GM11168 (cell line): Measurements from ENCODE around the gene TGFB1.
"Not testable (repeated sequence)": the region's sequence is repeated elsewhere in the genome, so short reads cannot be mapped to it uniquely, and the experiment has no call there.

Experiments
- in situ Hi-C: fragments of 300-500 bp; cut with MboI; formaldehyde crosslinking; loops from one replicate; pipeline ENCODE4 v1.12.0; 2022; ENCODE audit warnings: low sequenced_read_pairs; ENCODE audit not compliant: unreplicated experiment

Gene TGFB1

DNA sequence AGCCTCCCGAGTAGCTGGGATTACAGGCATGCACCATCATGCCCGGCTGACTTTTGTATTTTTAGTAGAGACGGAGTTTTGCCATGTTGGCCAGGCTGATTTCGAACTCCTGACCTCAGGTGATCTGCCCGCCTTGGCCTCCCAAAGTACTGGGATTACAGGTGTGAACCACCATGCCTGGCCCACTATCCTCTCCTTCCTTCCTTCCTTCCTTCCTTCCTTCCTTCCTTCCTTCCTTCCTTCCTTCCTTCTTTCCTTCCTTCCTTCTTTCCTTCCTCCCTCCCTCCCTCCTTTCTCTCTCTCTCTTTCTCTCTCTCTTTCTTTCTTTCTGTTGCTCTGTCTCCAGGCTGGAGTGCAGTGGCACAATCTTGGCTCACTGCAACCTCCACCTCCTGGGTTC, 17.4 kb upstream of the TGFB1 start:
- in situ Hi-C loops = not testable (repeated sequence)

- in situ Hi-C loops = no loop called here
These were observed 16.0 kb upstream of the TGFB1 start for GRCh38 chr19:41369769-41370168.

DNA sequence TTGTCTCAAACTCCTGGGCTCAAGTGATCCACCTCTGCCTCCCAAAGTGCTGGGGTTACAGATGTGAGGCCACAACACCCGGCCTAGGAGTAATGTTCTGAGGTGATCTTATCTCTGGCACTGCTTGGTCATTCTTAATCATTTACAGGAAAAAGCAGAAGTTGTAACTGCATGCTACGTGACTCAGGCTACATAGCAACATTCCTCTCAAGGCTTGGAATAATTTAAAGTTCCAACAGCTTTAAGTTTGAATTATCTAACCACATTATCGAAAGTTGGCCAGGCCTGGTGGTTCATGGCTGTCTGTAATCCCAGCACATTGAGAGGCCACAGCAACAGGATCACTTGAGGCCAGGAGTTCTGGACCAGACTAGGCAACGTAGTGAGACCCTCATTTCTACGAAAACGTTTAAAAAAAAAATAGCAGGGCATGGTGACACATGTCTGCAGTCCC, 14.2 kb upstream of the TGFB1 start:
- in situ Hi-C loops = no loop called here

DNA sequence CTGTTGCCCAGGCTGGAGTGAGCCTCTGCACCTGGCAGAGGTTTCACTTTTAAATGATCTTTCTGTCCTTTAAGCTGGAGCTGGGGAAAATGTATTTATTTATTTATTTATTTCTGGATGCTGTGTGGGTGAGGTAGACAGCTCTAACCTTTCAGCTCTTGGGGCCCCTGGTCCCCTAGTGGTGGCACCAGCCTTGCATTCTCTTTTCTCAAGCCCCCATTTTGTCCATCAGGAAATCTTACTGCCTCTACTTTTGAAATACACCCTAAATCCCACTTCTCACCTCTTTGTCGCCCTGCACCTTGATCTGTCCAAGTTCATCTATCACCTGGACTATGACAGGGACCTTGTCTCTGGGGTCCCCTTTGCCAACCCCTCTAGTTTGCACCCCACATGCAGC, 12.4 kb upstream of the TGFB1 start:
- in situ Hi-C loops = no loop called here

- in situ Hi-C loops = no loop called here
These were observed 11.0 kb upstream of the TGFB1 start for GRCh38 chr19:41364524-41365391.

DNA sequence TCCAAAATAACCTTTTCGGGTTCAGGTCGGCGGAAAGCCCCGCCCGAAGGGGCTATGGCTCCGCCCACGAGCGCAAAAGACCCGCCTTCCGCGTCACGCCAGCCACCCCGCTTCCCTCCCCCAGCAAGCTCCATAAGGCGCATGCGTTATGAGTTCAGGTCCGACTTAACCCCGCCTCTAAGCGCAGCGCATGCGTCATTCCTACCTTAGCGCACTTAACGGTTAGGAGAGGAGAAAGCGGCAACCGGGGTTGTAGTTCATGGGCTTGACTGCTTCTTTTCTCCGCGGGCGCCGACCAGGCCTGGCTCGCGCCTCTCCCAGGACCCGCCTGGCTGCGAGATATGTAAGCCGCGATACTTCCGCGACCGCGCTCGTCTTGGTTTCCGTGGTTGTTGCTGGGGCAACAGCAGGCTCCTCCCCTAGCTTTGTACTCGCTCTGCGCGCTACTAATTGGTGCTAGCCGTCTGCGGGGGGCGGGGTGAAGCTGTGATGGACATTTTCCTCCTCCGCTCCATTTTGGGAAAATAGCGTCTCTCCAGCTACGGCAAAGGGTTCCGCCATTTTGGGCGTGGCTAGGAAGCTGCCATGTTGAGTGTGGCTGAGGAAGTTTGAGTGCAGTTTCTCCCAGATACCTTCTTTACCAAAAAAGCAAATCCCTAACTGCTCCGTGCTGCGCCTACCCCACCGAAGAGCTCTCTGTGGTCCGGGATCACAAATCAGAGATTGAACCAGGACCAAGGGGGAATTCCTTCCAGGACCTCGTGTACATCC, 10.2 kb upstream of the TGFB1 start, which contains the start of gene B9D2:
TSS of gene B9D2 (minus strand) at position 397 of the 771 bp plus-strand sequence. CDS start 630 bp downstream, outside the sequence.
- in situ Hi-C loops = no loop called here

- in situ Hi-C loops = no loop called here
These were observed 9.6 kb upstream of the TGFB1 start for GRCh38 chr19:41363371-41363752.

GRCh38 chr19:41362143-41362847, 8.6 kb upstream of the TGFB1 start:
- in situ Hi-C loops = no loop called here

- in situ Hi-C loops = no loop called here
These were observed 6.0 kb upstream of the TGFB1 start for GRCh38 chr19:41359741-41360140.

GRCh38 chr19:41357746-41358145, 4.0 kb upstream of the TGFB1 start:
- in situ Hi-C loops = no loop called here

GRCh38 chr19:41356984-41357739, 3.4 kb upstream of the TGFB1 start:
- in situ Hi-C loops = no loop called here

DNA sequence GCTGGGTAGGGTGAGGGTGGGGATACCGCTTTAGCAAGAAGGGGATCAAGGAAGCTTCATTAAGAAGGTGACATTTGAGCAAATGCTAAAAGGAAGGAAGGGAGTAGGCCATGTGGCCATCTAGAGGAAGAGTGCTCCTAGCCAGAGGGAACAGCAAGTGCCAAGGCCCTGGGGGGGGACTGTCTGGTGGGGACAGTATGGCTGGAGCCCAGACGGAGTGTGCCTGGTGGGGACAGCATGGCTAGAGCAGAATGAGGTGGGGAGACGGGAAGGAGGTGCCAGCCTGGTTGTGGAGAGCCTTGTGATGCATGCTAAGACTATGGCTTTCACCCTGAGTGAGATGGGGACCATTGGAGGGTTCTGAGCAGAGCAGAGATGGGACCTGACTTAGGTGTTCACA, 2.1 kb upstream of the TGFB1 start:
- in situ Hi-C loops = no loop called here

GRCh38 chr19:41355035-41355434, 1.3 kb upstream of the TGFB1 start:
- in situ Hi-C loops = no loop called here

DNA sequence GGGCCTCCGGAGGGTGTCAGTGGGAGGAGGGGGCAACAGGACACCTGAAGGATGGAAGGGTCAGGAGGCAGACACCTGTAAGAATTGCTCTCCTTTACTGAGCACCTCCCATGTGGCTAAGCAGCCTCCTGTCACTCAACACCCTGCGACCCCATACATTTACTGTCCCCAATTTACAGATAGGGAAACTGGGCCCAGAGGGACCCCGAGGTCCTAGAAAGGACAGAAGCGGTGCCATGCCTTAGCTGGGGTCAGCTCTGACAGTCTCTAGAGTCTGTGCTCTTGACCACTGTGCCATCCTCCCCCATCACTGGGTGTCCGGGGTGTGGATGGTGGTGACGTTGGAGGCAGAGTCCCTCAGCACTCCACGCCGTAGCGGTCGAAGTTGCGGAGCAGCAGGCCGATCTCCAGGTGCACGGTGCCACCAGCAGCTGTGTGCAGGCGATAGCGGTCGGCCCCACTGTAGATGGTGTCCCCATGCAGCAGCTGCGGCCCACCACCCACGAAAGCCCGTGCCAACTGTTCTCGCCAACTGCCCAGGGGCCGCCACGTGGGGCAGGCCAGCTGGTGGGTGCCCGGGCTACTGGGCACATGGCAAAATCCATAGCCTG, 726 bp upstream of the TGFB1 start:
- in situ Hi-C loops = no loop called here

GRCh38 chr19:41352609-41353465, 885 bp downstream of the TGFB1 start:
- in situ Hi-C loops = no loop called here

DNA sequence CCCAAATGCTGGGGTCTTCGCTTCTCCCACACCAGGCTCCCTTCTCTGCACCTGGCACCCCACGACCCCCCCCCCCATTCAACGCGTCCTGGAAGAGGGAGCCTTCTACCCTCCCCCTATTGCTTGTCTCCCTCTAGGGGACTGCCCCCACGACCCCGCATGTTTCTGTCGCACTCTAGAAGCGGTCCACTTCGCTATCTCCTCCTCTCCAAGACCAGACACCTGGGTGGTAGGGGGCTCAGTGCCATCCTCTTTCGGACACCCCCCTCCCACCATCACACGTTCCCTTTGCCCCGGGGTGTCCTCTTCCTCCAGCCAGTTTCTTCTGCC, 1.5 kb downstream of the TGFB1 start:
- in situ Hi-C loops = no loop called here

DNA sequence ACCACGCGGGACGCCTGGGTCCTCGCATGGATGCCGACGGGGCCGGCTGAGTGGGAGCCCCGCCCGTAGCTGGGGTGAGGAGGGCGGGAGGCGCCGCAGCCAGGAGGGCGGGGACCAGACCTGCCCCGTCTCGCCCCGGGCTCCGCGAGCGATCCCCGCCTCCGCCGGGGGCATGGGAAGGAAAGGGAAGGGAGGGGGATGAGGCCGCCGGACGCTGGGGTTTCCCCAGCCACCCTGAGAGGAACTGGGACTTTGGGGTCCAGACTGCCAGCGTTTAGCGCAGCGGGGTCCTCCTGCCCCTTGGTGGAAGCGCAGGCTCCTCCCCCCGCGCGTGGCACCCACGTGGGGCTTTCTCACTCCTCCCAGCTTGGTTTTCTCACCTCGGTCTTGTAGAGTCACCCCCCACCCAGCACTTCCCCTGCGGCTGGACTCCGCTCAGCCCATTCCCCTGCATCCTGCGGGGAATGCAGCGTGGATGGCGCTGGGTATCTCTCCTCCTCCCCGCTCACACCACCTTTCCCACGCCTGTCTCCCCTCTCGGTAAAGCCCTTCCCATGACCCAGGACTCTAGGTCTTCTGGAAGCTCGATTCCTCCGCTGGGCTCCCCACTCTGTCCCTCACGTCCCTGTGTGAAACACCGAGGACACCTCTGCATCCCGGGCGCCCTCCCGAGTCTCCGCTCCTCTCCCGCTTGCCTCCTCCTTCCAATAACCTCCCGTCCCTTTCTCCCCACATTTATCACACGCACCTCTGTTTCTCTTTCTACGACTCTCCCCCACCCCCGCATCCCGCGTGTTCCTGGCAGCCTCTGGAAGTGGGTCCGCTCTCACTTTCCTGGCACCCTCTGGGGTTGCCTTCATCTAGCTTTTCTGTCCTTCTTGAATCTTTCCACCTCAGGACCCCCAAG, 2.1 kb downstream of the TGFB1 start:
- in situ Hi-C loops = no loop called here
